ENCODE data around the gene LGALS9B.
"Not testable (repeated sequence)": the region's sequence is repeated elsewhere in the genome, so short reads cannot be mapped to it uniquely, and the experiment has no call there.

- TF ChIP-seq EZH2phosphoT487 (IDR thresholded peaks at IDR 0.05; ENCODE audit: insufficient read depth, low read depth); EZH2 (IDR thresholded peaks at IDR 0.05; ENCODE audit: insufficient read depth, poor library complexity, severe bottlenecking): not testable (repeated sequence)
These were observed 32.2 kb downstream of the LGALS9B start for GRCh38 chr17:20435166-20435565.

All from GM23248 (cell line).